Measurements from ENCODE around the gene MAN1B1.
A peak's percentile ranks its signal among the peaks of the same experiment; 100 is the strongest.
"Not testable (repeated sequence)": the region's sequence is repeated elsewhere in the genome, so short reads cannot be mapped to it uniquely, and the experiment has no call there.

MAN1B1 gene

DNA sequence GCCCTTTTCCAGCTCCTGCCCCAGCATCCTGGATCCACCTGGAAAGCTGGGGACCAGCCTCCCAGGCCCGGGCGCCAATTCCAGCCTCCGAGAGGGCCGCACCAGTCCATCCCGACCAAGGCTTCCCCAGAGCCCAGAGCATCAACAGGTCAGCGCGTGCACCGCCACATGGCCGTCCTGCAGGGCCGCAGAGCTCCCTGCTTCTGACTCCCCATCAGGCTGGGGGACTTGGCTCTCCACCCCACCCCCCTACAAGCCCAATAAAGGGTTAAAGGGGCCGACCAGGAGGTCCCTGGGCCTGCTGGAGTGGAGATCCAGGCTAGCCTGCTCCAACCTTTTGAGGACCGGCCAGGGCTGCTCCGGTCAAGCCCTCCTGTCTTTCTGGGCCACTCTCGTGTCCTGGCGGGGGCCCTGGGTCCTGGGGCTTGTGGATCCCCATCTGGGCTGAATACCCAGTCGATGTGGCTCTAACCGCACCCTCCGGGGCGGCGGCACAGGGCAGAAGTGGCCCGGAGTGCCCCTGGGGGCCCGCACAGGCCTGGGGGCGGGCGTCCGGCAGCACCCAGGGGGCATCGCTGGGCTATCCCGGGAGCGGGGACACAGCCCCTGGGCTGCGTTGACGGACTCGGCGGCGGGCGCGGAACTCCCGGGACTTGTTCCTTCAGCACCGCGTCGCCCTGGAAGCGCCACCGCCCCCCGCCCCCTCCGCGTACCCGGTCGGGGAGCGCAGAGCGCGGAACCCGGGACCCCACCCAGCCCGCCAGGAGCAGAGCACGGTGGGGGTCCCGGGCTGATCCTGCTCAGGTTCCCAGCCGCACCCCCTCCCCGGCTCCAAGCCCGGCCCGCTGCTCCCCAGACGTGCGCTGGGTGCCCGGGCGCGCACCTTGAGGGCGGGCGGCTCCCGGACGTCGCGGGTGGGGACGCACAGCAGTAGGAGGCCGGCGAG lies 33.5 kb upstream of the MAN1B1 start:
- DNase-seq = no peak

DNA sequence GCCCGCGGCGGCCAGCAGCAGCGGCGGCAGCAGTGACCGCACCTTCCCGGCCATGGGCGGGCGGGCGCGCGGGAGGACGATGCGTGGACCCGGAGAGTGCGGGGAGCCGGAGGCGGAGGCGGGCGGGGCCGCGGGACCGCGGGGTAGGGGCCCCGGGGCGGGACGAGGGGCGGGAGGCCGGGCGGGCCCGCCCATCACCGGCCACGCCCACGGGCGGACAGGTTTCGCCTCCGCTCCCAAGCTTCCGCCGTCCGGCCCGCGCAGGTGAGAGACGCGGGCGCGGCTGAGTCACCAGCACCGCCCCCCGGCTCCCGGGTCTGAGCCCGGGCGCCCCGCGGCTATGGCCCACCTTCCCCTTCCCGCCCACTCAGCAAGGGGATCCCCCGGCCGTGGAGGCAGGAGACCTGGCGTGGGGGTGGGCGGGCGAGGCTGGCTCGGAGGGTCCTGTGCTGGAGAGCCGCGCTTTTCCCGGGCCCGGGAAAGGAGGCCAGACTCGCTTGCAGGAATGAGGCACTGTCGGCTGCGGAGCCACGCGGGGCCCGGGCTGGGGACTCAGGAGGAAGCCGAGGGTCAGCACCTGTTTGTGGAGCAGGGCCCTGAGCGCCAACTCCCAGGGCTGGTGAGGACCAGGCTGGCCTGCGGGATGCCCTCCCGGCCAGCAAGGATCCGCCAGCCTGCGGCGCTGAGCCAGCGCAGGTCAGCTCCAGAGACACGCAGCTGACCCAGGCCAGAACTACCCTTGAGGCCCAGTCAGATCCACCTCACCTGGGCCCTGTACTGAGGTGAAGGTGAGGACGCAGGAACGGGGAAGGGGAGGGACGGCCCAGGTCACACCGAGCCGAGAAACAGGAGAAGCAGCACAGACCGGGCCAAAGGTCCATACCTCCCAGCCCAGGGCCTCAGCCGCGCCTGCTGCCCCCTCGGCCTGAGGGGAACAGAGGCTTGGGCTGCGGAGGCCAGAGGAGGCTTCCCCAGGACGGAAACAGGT lies 32.5 kb upstream of the MAN1B1 start, which contains the start of gene ENTPD2:
Gene ENTPD2, minus strand, starts transcription at position 118 of the 988 bp plus-strand sequence. Its CDS starts 64 bp downstream, at position 54.
- no peak for DNase-seq

DNA sequence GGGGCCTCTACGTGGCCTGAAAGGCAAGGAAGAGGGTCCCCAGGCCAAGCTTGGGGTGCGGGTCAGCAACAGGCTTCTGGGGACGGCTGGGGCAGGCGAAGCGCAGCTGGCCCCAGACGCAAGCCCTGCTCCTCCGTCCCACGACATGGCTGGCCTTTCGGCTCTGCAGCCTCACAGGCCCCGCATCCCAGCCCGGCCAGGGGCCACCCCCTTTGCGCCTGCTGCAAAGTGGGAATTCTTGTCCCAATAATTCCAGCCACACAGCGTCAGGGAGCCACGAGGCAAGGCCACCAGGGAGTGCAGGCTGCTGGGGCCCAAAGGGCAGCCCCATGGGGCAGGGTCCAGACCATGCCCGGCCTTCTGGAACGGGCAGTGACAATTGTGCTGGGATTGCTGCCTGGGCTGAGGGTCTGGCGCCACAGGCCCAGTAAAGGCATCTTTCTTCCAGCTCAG lies 31.8 kb upstream of the MAN1B1 start:
- no peak for DNase-seq

DNA sequence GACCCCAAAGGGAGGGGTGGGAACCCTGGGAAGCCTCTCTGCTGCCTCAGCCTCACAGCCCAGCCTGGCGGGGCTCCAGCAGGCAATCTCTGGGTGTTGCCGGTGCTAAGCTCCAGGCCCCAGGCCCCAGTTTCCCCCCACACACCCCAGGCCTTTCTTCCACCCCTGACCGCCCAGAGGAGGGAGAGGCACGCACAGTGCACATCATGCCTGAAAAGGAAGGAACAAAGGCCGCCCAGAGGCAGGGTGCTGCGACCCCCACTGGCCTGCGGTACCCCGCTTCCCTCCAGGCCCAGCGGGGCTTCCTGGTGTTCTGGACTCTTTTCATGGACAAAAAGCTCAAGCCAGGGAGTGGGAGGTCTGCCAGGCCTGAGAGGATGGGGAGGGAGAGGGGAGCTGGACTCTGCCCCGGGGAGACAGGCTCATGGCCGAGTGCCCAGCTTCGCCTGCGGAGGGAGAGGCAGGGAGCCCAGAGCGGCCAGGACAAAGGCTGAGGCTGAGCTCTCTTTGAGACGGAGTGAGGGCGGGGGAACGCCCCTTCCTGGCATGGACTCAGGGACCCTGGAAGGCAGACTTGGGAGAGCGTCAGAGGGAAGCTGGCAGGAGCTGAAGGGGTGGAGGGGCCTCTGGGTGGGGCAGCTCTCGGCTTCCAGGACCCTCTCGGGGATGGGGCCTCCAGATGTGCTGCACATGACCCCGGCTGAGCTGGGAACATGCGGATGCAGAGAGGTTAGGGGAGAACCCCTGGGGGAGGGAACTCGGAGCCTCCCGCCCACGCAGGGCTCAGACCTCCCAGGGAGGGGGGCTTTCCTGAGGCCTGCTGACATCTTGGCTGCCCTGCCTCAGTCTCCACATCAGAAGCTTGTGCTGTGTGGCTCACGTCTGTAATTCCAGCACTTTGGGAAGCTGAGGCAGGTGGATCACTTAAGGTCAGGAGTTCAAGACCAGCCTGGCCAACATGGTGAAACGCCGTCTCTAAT lies 31.1 kb upstream of the MAN1B1 start:
- no peak for DNase-seq

DNA sequence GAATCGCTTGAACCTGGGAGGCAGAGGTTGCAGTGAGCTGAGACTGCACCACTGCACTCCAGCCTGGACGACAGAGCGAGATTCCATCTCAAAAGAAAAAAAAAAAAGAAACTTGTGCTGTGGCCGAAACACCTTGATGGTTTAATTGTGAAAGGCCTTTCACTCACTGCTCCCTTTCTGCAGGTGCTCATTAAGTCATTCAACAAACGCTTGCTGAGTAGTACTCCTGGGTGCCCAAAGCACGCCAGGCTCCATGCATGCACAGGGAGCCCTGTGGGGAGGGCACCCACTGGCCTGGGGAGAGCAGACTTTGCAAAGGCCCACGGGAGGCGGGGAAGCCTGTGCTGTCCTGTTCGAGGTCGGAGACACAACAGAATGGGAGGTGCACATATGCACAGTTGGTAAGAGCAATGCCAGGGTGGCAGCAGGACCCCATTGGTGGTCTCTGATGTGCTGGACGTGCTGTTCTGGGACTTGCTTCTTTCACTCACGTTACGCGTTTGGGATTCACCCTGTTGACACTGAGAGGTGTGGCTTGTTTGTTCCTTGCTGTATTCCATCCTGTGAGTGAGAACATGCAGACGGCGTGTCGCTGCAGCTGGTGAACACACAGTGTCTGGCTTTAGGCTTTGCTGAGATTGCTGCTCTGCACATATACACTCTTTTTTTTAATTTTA lies 29.9 kb upstream of the MAN1B1 start:
- DNase-seq = no peak

DNA sequence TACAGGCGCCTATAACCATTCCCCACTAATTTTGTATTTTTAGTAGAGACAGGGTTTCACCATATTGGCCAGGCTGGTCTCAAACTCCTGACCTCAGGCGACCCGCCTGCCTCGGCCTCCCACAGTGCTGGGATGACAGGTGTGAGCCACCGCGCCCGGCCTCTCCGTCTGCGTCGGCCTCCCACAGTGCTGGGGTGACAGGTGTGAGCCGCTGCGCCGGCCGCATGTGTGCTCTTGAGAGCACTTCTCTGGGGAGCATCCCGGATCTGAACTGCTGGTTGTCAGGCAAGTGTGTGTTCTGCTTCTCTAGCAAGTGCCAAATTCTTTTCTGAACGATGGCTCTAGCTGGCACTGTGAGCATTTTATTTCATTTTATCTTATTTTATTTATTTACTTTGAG lies 29.2 kb upstream of the MAN1B1 start:
- DNase-seq = no peak

DNA sequence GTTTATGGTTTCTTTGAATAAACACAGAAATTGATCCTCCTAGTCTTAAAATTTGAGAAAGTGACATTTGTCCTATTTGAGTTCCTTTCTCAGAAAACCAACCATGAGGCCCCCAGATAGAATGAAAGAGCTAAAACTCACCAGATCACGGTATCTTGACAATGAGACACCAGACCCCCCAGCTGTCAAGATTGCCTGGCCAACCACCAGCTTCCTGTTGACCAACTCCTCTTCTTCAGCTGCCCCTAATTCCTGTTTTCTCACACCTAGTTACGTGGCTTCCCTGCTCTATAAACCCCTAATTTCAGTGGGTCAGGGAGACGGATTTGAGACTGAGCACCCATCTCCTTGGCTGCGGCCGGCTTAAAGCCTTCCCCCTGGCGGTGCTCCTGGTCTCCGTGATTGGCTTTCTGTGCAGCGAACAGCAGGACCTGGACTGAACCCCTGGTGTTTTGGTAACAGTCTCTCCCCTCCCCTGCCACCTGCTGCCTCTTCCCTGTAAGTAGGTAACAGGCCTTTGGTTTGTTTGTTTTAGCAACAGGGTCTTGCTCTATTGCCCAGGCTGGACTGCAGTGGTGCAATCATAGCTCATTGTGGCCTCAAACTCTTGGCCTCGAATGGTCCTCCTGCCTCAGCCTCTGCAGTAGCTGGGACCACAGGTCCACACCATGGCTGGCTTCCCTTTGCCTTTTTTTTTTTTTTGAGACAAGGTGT lies 28.1 kb upstream of the MAN1B1 start:
- no peak for DNase-seq

DNA sequence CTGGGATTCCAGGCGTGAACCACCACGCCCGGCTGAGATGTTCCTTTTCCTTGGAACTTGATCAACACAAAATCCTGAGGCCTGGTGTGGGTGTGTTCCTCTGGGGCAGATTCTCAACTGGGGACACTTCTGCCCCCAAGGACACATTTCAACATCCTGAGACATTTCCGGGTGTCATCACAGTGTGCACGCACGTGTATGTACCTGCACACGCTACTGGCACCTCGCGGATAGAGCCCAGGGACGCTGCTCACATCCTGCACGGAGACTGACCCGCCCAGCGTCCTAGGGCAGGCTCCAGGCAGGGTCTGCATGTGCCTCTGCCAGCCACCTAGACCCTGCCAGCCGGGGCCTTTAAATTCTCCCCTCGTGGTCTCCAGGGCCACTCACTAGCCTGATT lies 24.4 kb upstream of the MAN1B1 start:
- no peak for DNase-seq

DNA sequence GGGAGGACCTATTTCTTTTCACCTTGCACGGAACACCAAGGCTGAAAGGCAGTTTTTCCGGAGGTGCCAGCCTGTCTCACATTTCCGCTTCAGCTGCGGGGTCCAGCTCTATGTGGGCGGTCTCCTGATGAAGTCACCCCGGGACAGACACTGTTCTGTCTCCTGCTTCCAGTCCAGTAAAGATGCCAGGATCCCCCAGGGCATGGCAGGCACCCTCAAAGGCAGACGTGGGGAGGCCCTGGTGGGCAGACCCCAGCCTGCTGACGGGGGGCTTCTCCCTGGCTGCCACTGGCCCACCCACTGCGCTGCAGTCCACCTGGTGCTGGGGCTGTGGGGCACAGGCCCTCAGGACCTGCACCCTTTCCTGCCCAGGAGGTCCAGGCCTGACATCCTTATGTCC lies 24.0 kb upstream of the MAN1B1 start:
- not testable (repeated sequence) for DNase-seq

DNA sequence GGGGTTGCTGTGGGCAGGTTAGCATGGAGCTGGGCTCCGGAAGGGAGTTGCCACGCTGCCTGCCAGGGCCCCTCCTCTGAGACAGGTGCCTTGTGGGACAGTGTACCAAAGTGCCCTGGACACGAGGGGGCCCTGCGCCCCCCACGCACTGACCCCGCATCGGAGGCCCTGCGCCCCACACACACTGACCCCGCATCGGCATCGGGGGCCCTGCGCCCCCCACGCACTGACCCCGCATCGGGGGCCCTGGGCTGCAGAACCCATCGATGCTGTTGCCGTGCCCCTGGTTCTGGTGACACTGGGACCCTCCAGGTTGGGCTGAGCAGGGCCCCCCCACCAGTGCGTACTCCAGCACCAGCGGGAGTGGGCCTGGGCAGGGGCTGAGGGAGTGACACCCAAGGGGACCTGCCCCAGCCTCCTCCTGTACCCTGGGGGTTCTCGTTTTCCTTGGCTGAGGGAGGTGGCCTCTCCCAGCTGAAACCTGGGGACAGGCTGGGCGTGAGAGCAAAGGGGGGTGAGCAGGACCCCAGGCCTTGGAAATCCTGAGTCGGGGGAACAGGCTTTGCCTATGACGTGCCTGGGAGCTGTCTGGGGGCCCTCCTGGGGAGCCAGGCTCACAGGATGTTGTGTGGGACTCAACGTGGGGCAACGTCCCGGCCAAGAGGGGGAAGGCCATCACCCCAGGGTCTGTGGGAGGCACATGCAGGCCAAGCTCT lies 23.3 kb upstream of the MAN1B1 start:
- no peak for DNase-seq

DNA sequence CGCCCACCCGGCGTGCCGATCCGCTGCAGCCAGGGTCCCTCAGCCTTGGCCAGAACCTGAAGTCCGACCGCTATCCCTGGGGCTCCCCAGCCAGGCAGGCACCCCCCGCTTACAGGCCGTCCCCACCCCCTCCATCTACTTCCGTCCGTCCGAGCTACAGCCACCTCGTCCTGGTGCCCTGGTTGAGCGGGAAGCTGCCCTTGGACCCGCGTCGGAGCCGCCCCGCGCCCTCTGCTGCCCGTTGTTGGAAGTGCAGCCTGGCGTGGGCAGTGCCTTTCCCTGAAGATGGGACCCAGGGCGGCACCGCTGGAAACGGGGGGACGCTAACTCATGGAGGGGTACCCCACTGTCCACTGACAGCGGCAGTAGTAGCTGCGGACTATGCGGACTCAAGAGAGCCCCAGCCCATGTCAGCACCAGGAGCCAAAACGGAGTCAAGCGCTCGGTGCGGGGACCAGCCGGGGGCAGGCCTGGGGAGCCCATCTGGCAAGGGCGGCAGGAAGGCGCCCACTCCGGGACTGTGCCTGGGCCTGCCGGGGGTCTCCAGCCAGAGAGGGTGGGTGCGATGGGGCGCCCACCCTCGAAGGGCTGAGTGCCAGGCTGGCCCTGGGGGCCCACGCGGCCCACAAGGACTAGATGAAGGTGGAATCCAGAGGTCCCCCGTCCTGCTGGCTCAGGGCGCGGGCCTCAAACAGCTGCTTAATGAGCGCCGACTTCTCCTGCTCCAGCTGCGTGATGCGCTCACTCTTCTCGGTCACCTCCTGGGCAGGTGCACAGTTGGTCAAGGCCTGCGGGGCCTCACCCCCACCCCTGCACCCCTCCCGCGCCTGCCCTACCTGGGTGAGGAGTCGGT lies 22.5 kb upstream of the MAN1B1 start:
- DNase-seq = peak; percentile 49 to 61

DNA sequence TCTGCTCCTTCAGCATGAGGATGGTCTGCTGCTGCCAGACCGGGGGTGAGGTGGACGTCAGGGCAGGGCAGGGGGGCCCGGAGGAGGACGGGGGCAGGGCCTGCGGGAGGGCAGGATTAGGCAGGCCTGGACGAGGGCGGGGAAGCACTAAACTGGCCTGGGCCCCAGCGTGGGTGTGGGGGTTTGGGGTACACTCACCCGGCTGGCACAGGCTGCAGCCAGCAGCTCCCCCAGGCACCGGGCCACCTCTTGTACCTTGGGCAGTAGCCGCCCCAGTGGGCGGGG lies 22.0 kb upstream of the MAN1B1 start:
- DNase-seq = no peak

DNA sequence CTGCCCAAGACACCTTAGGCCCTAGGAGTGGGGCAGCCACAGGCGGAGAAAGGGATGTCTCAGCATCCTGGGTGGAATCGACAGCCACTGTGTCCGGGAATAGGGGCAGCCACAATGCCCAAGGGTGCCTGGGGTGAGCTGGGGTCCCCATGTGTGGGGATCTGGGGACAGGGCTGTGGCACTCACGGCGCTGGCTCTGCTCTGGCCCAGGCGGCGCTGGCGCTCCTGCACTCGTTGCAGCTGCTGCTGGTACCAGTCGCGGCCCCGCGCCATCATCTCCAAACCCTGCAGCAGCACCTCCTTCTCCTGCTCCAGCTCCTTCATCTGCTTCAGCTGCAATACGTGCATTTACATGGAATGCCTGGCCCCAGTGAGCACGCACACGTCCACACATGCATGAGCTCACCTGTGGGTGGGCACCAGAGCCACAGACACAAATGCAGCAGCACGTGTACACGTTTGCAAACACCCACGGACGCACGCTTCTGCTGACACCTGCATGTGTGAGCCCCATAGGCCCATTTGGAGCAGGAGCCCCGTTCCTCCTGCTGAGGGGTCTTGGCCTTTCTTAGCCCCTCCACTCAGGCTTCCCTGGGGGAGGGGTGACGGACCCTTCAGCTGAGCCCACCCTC lies 21.3 kb upstream of the MAN1B1 start:
- DNase-seq = no peak

DNA sequence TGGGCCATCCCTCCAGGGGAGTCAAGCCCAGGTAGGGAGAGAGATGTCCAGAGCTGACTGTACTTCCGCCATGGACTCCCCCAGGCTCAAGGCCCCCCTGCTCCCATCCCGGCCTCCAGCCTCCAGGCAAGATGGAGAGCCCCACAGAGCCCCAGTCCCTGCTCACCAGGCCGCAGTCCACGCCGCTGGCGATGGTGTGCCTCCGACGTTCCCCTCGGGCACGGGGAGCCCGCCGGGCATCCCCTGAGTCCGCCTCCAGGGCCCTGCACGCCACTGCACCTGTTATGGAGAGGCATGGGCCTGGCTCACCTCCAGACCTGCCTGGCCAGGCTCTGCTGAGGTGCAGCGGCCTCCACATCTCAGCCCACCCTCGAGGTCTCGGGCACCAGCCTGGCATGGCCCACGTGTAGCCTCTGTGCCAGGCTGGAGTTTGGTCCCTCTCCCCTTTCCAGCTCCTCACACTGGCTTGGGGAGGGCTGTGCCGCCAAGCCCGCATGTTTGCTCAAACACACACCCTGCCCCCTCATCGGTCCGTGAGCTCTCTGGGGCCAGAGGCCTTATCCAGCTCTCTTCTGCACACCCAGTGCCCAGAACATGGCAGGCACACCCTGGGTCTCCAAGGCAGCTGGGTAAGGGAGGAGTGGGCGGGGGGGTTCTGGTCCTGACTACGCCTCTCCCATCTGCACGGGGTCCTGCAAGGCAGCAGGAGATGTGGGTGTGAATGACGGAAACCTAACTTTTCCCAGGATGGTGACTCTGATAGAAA lies 20.5 kb upstream of the MAN1B1 start:
- no peak for DNase-seq

DNA sequence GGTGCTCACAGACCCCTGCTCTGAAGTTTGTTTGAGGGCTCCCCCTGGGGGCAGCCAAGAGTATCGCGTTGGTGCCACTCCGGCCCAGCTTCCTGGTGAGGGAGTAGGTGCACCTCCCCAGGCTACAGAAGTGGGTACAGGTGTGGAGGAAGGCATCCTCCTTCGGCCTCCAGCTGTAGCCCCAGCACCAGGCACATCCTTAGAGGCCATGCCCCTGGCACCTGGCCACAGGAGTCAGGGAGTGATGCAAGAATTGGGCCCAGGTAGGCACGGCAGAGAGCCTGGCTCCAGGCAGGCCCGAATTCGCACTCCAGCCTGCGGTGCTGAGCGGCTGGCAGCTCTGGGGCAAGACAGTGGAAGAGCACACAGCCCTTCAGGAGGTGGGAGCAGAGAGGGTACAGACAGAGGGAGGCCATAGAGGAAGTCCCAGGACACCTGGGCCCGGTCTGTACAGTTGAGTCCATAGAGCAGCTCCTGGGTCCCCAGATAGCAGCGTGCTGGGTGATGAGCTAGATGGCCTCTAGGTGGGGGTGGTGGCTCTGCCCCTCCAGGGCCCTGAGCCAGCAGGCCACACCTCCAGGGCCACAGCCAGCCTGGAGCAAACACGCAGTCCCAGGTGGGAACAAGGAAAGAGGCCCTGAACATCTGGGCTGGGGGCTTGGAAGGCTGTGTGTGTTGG lies 18.8 kb upstream of the MAN1B1 start:
- DNase-seq = peak; percentile 84 to 85

DNA sequence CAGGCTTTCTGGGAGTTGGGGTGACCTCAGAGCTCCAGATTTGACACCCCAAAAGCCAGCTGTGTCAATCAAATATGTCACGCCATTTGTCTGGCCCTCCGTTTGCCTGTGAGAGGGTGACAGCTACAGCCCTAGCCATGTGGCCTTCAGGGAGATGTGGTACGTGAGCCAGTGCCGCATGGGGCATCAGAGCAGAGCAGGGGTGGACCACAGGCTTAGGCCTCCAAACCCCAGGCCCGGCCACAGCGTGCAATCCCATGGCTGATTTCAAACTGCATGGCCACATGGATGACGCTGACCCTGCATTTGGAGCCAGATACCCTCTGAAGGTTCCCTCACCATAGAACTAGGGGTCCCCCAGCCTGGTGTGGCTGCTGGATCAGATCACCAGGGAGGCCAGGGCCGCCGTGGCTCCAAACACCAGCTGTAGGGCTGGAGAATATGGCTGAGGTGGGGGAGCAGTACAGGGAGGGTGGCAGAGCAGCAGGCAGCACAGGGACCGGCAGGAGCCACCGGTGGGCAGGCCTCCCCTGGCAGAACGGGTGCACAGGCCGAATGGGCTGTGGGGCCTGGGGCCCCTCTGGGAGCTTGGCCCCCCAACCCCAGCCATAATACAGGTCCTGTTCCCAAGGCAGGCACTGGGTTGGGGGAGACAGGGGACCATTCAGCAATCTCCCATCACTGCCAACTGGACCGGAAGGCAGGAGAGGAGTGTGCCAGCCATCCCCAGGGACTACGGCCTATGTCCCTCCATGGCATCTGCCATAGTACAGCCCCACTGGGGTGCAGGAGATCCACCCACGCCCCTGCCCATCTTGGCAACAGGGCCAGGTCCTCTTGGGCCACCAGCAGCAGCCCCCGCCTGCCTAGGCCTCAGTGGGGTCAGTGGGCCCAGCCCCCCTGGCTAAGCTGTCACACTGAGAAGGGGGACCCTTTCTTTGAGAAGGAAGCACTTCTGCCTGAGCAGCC lies 18.0 kb upstream of the MAN1B1 start:
- DNase-seq = no peak
